Liver (tissue), 9 donors: ENCODE data around the gene ENHO. TPM values are rescaled to one million over a fixed set of nuclear protein-coding genes. Genes with fewer than 3 reads are reported as not detected.

Experiments
- DNase-seq: peaks from one replicate; pipeline ENCODE4 v3.0.0-alpha.2; 2017; ENCODE audit warnings: low spot score
- H3K27ac ChIP-seq, 2 donors: one replicate each; pipeline ENCODE4 v1.7.0; 2013; ENCODE audit warnings: inconsistent platforms in 2 of 2, low read length in 2 of 2, control low read depth in 1 of 2, low read depth in 1 of 2, mild to moderate bottlenecking in 1 of 2
- H3K27me3 ChIP-seq, 4 donors: one replicate each; pipeline versions ENCODE4 v1.6.1 to v1.7.0; 2013; ENCODE audit warnings: low read length in 3 of 4, inconsistent platforms in 1 of 4, mild to moderate bottlenecking in 1 of 4, moderate library complexity in 1 of 4; ENCODE audit not compliant: control insufficient read depth in 4 of 4, insufficient read depth in 4 of 4
- H3K36me3 ChIP-seq, 4 donors: one replicate each; pipeline versions ENCODE4 v1.6.1 to v1.7.0; 2013; ENCODE audit warnings: low read length in 3 of 4, mild to moderate bottlenecking in 3 of 4, low read depth in 1 of 4, moderate library complexity in 1 of 4; ENCODE audit not compliant: control insufficient read depth in 4 of 4, insufficient read depth in 3 of 4
- H3K4me1 ChIP-seq, 4 donors: one replicate each; pipeline versions ENCODE4 v1.6.1 to v1.7.0; 2013; ENCODE audit warnings: low read length in 3 of 4, mild to moderate bottlenecking in 3 of 4, moderate library complexity in 1 of 4; ENCODE audit not compliant: control insufficient read depth in 4 of 4, insufficient read depth in 4 of 4
- H3K4me3 ChIP-seq, 3 donors: one replicate each; pipeline versions ENCODE4 v1.6.1 to v1.7.0; 2013; ENCODE audit warnings: low read length in 3 of 3, control low read depth in 1 of 3, low read depth in 1 of 3, mild to moderate bottlenecking in 1 of 3
- H3K9ac ChIP-seq, 2 donors: one replicate each; pipeline ENCODE4 v1.7.0; 2013; ENCODE audit warnings: low read length in 2 of 2, mild to moderate bottlenecking in 2 of 2, moderate library complexity in 2 of 2, control low read depth in 1 of 2, low read depth in 1 of 2
- H3K9me3 ChIP-seq, 4 donors: one replicate each; pipeline versions ENCODE4 v1.6.1 to v1.7.0; 2013; ENCODE audit warnings: low read length in 3 of 4; ENCODE audit not compliant: control insufficient read depth in 4 of 4
- ATF3 ChIP-seq: IDR thresholded peaks from 2 replicates; pipeline ENCODE4 v1.6.1; 2016; ENCODE audit warnings: antibody characterized with exemption
- FOXA1 ChIP-seq: IDR thresholded peaks from 2 replicates; pipeline ENCODE4 v1.6.1; 2016; ENCODE audit warnings: antibody characterized with exemption
- FOXA2 ChIP-seq: IDR thresholded peaks from 2 replicates; pipeline ENCODE4 v1.6.1; 2016; ENCODE audit warnings: antibody characterized with exemption
- GABPA ChIP-seq, 2 donors: IDR thresholded peaks in 1 of 2; conservative IDR thresholded peaks in 1 of 2; 2 replicates each; pipeline ENCODE4 v1.6.1; 2016; ENCODE audit warnings: antibody characterized with exemption in 2 of 2, mild to moderate bottlenecking in 1 of 2, moderate library complexity in 1 of 2
- HNF4G ChIP-seq: IDR thresholded peaks from 2 replicates; pipeline ENCODE4 v1.6.1; 2016; ENCODE audit warnings: antibody characterized with exemption
- JUND ChIP-seq, 2 donors: IDR thresholded peaks; 2 replicates each; pipeline ENCODE4 v1.6.1; 2016; ENCODE audit warnings: antibody characterized with exemption in 2 of 2
- NR2F2 ChIP-seq: IDR thresholded peaks from 2 replicates; pipeline ENCODE4 v1.6.1; 2016; ENCODE audit warnings: antibody characterized with exemption
- RAD21 ChIP-seq, 2 donors: IDR thresholded peaks; 2 replicates each; pipeline ENCODE4 v1.6.1; 2016; ENCODE audit warnings: antibody characterized with exemption in 2 of 2, mild to moderate bottlenecking in 2 of 2
- REST ChIP-seq: IDR thresholded peaks from 2 replicates; pipeline ENCODE4 v1.6.1; 2016; ENCODE audit warnings: antibody characterized with exemption, mild to moderate bottlenecking
- RXRA ChIP-seq, 2 donors: IDR thresholded peaks; 2 replicates each; pipeline ENCODE4 v1.6.1; 2017 to 2018; ENCODE audit warnings: antibody characterized with exemption in 2 of 2, mild to moderate bottlenecking in 1 of 2
- SP1 ChIP-seq: IDR thresholded peaks from 2 replicates; pipeline ENCODE4 v1.6.1; 2018; ENCODE audit warnings: antibody characterized with exemption, mild to moderate bottlenecking
- TAF1 ChIP-seq: conservative IDR thresholded peaks from 2 replicates; pipeline ENCODE4 v1.6.1; 2016; ENCODE audit warnings: antibody characterized with exemption, mild to moderate bottlenecking
- YY1 ChIP-seq: IDR thresholded peaks from 2 replicates; pipeline ENCODE4 v1.6.1; 2016; ENCODE audit warnings: antibody characterized with exemption, mild to moderate bottlenecking
- WGBS: extraction: QIAGEN DNeasy Blood & Tissue Kit; methylation state at CpG from one replicate; pipeline ENCODE4 v1.1.7; 2013; 5-methylcytosine and 5-hydroxymethylcytosine counted together
- polyA plus RNA-seq, 2 donors: library from polyadenylated mRNA; stranded (reverse) in 1 of 2; unstranded in 1 of 2; fragments of 200-250 nt in 1 of 2; fragments of >200 nt in 1 of 2; fragmentation: Nextera tagmentation in 1 of 2; extraction: Ambion mirVana in 1 of 2; gene quantifications; one replicate each; pipeline versions ENCODE4 v1.2.1 to v1.2.3, GENCODE V29; 2013 to 2015
- total RNA-seq, 2 donors: library from RNA; depleted of rRNA; stranded (reverse); fragments of >200 nt; gene quantifications; one replicate each; pipeline ENCODE4 v1.2.3, GENCODE V29; 2014
- TF ChIP-seq, protein P1 (sequence below): IDR thresholded peaks from 2 replicates; pipeline ENCODE4 v1.6.1; 2016; ENCODE audit warnings: antibody characterized with exemption
- TF ChIP-seq, protein P2 (sequence below): fragments of 150-350 bp; IDR thresholded peaks from 2 replicates; pipeline ENCODE4 v1.5.1; 2017; ENCODE audit warnings: improper control_type of control experiment, low read depth, low read length; ENCODE audit not compliant: missing input control
- donor health status: healthy.
- donor health status: healthy.
- donor health status: healthy.
- donor health status: healthy.
- donor health status: healthy.

Gene ENHO
- total and polyA plus RNA-seq, 4 donors: 0.67 to 9.6 (median 1.9) TPM

- Histone ChIP-seq H3K4me1 (no peaks in the 10 kb centered on the region), H3K27ac (no peak overlapping the region), H3K27me3 (peaks cover 0 to 5% (median 0%) of the 10 kb centered on the region in 4 donors), H3K9ac (no peak overlapping the region), H3K4me3 (no peak overlapping the region), H3K9me3 (no peaks in the 10 kb centered on the region), H3K36me3 (no peaks in the 10 kb centered on the region)
- TF ChIP-seq RXRA (IDR thresholded peaks at IDR 0.05) (no peak), ATF3 (no peak), NR2F2 (no peak), REST (no peak), YY1 (no peak), JUND (IDR thresholded peaks at IDR 0.05) (no peak), HNF4G (no peak), GABPA (IDR thresholded peaks at IDR 0.05 in 1 of 2, conservative IDR thresholded peaks at IDR 0.05 in 1 of 2) (no peak), TAF1 (no peak), SP1 (no peak)
- TF ChIP-seq, protein P1, sequence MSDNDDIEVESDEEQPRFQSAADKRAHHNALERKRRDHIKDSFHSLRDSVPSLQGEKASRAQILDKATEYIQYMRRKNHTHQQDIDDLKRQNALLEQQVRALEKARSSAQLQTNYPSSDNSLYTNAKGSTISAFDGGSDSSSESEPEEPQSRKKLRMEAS: no peak
- TF ChIP-seq, protein P2, sequence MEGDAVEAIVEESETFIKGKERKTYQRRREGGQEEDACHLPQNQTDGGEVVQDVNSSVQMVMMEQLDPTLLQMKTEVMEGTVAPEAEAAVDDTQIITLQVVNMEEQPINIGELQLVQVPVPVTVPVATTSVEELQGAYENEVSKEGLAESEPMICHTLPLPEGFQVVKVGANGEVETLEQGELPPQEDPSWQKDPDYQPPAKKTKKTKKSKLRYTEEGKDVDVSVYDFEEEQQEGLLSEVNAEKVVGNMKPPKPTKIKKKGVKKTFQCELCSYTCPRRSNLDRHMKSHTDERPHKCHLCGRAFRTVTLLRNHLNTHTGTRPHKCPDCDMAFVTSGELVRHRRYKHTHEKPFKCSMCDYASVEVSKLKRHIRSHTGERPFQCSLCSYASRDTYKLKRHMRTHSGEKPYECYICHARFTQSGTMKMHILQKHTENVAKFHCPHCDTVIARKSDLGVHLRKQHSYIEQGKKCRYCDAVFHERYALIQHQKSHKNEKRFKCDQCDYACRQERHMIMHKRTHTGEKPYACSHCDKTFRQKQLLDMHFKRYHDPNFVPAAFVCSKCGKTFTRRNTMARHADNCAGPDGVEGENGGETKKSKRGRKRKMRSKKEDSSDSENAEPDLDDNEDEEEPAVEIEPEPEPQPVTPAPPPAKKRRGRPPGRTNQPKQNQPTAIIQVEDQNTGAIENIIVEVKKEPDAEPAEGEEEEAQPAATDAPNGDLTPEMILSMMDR: no peak
- WGBS: 67% methylated on average over 3 of the region's 3 CpGs
- no peak for DNase-seq
These were observed 32.0 kb downstream of the ENHO start for GRCh38 chr9:34490760-34491159.

GRCh38 chr9:34490360-34490759 lies 32.4 kb downstream of the ENHO start:
- Histone ChIP-seq H3K36me3 (no peaks in the 10 kb centered on the region), H3K9me3 (no peaks in the 10 kb centered on the region), H3K27me3 (peaks cover 0 to 5% (median 0%) of the 10 kb centered on the region in 4 donors), H3K4me1 (no peaks in the 10 kb centered on the region), H3K27ac (no peak overlapping the region), H3K9ac (no peak overlapping the region), H3K4me3 (no peak overlapping the region)
- DNase-seq: no peak
- TF ChIP-seq RAD21 (IDR thresholded peaks at IDR 0.05) (no peak), FOXA2 (no peak), REST (no peak), FOXA1 (no peak)
- 75% methylated on average over 1 of the region's 1 CpG for WGBS
